ENCODE data around the gene DEFB121.

DEFB121 gene

DNA sequence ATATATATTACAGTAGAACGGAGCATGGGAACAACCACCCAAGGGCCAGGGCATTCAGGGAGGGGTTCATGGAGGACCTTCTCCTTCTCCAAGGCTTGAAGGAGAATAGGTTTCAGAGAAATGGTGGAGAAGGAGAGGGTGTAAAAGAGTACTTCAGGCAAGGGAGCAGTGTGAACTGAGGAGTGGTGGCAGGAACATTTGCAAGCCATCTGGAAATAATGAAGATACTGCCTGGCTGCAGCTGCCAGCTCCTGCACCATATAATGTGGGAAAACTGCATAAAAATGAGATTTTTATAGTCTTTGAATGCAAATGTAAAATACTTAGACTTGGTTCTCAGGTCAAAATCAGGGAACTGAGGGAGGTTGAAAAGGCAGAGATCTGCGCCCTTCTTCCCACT, 9.6 kb upstream of the DEFB121 start:
- Histone ChIP-seq H3K27me3 (replicated peaks; ENCODE audit: control insufficient read depth, insufficient read depth, low read length) (no peaks in the 10 kb centered on the region), H3K4me3 (replicated peaks; ENCODE audit: low read depth, low read length) (no peak overlapping the region), H3K36me3 (ENCODE audit: control insufficient read depth, insufficient read depth, low read length) (no peaks in the 10 kb centered on the region)
- TF ChIP-seq, protein P1, sequence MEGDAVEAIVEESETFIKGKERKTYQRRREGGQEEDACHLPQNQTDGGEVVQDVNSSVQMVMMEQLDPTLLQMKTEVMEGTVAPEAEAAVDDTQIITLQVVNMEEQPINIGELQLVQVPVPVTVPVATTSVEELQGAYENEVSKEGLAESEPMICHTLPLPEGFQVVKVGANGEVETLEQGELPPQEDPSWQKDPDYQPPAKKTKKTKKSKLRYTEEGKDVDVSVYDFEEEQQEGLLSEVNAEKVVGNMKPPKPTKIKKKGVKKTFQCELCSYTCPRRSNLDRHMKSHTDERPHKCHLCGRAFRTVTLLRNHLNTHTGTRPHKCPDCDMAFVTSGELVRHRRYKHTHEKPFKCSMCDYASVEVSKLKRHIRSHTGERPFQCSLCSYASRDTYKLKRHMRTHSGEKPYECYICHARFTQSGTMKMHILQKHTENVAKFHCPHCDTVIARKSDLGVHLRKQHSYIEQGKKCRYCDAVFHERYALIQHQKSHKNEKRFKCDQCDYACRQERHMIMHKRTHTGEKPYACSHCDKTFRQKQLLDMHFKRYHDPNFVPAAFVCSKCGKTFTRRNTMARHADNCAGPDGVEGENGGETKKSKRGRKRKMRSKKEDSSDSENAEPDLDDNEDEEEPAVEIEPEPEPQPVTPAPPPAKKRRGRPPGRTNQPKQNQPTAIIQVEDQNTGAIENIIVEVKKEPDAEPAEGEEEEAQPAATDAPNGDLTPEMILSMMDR (IDR thresholded peaks at IDR 0.05; ENCODE audit: insufficient read depth, low read length, poor library complexity, severe bottlenecking): no peak
- DNase-seq (ENCODE audit: extremely low read depth, insufficient read length): no peak

DNA sequence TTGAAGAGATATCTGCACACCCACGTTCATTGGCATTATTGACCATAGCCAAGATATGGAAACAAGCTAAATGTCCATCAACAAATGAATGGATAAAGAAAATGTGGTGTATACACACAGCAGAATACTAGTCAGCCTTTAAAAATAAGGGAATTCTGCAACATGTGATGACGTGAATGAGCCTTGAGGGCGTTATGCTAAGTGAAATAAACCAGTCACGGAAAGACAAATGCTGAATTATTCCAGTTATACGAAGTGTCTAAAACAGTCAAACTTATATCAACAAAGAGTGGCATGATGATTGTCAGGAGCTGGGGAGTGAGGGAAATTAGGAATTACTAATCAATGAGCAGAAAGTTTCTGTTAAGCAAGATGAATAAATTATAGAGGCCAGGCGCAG, 8.4 kb upstream of the DEFB121 start:
- Histone ChIP-seq H3K36me3 (ENCODE audit: control insufficient read depth, insufficient read depth, low read length) (no peaks in the 10 kb centered on the region), H3K27me3 (replicated peaks; ENCODE audit: control insufficient read depth, insufficient read depth, low read length) (no peaks in the 10 kb centered on the region), H3K4me3 (replicated peaks; ENCODE audit: low read depth, low read length) (no peak overlapping the region)
- TF ChIP-seq, protein P1 (IDR thresholded peaks at IDR 0.05; ENCODE audit: insufficient read depth, low read length, poor library complexity, severe bottlenecking): no peak
- no peak for DNase-seq (ENCODE audit: extremely low read depth, insufficient read length)

DNA sequence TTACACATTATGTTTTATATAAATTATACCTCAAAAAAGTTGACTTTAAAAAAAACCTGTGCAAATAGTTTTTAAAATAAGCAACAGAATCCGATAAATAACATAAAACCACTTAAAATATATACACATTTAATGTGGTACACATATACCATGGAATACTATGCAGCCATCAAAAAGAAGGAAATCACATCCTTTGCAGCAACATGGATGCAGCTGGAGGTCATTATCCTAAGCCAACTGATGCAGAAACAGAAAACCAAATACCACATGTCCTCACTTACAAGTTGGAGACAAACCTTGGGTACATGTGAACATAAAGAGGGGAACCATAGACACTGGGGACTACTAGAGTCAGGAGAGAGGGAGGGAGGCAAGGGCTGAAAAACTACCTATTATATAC, 4.0 kb upstream of the DEFB121 start:
- H3K4me3 ChIP-seq (replicated peaks; ENCODE audit: low read depth, low read length): no peak overlapping the region
- H3K27me3 ChIP-seq (replicated peaks; ENCODE audit: control insufficient read depth, insufficient read depth, low read length): no peaks in the 10 kb centered on the region
- H3K36me3 ChIP-seq (ENCODE audit: control insufficient read depth, insufficient read depth, low read length): no peaks in the 10 kb centered on the region
- DNase-seq (ENCODE audit: extremely low read depth, insufficient read length): no peak
- TF ChIP-seq, protein P1 (IDR thresholded peaks at IDR 0.05; ENCODE audit: insufficient read depth, low read length, poor library complexity, severe bottlenecking): no peak

DNA sequence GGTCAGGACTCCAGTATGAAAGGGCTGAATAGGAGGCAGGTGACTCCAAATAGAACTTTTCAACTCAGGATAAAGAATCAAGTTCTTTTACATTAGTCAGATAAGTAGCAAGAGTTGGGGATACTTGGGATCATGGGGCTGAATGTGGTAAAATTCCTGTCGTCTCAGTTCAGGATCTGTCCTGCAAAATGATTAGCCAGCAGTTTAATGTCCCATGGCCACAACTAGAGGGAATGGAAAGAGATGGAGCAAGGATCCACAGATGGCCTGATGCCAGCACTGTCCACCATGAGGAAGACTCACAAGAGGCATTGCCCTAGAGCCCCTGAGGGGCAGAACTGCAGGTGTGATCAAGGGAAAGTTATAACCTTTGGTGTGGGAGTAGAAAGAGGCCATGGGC, 2.1 kb downstream of the DEFB121 start:
- TF ChIP-seq, protein P1 (IDR thresholded peaks at IDR 0.05; ENCODE audit: insufficient read depth, low read length, poor library complexity, severe bottlenecking): no peak
- no peaks in the 10 kb centered on the region for H3K36me3 ChIP-seq (ENCODE audit: control insufficient read depth, insufficient read depth, low read length)
- no peaks in the 10 kb centered on the region for H3K27me3 ChIP-seq (replicated peaks; ENCODE audit: control insufficient read depth, insufficient read depth, low read length)
- DNase-seq (ENCODE audit: extremely low read depth, insufficient read length): no peak
- no peak overlapping the region for H3K4me3 ChIP-seq (replicated peaks; ENCODE audit: low read depth, low read length)

DNA sequence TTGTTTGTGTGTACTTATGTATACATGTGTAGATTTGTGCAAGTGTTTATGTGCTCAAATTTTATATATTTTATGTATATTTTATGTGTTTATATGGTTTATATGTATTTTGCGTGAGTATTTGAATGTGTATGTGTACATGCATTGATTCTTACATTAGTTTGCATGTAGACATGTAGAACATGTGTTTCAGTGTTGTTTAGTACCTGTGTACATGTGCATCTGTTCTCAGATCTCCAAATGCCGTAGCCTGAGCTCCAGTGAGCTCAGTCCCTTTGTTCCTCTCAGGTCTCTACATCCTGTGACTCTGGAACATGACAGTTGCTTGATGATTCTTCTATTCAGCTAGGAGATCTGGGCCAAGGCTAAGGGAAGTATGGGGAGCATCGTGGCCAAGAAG, 11.1 kb downstream of the DEFB121 start:
- Histone ChIP-seq H3K27me3 (replicated peaks; ENCODE audit: control insufficient read depth, insufficient read depth, low read length) (no peaks in the 10 kb centered on the region), H3K36me3 (ENCODE audit: control insufficient read depth, insufficient read depth, low read length) (no peaks in the 10 kb centered on the region), H3K4me3 (replicated peaks; ENCODE audit: low read depth, low read length) (no peak overlapping the region)
- DNase-seq (ENCODE audit: extremely low read depth, insufficient read length): no peak
- TF ChIP-seq, protein P1 (IDR thresholded peaks at IDR 0.05; ENCODE audit: insufficient read depth, low read length, poor library complexity, severe bottlenecking): no peak

DNA sequence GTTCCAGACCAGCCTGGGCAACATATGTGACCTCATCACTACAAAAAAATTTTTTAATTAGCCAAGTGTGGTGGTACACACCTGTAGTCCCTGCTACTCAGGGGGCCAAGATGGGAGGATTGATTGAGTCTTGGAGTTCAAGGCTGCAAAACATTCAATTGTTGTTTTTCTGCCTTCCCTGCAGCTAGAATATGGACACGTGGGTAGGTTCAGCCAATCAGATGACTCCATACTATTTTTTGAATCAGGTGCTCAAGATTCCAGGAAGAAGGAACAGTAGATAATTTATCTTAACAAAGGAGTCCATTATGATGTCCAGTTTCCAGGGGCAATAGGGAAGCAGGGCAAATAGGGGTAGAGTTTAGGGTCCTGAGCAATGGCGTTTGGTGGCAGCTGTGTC, 13.2 kb downstream of the DEFB121 start:
- no peak overlapping the region for H3K4me3 ChIP-seq (replicated peaks; ENCODE audit: low read depth, low read length)
- H3K36me3 ChIP-seq (ENCODE audit: control insufficient read depth, insufficient read depth, low read length): no peaks in the 10 kb centered on the region
- DNase-seq (ENCODE audit: extremely low read depth, insufficient read length): no peak
- H3K27me3 ChIP-seq (replicated peaks; ENCODE audit: control insufficient read depth, insufficient read depth, low read length): no peaks in the 10 kb centered on the region
- TF ChIP-seq, protein P1 (IDR thresholded peaks at IDR 0.05; ENCODE audit: insufficient read depth, low read length, poor library complexity, severe bottlenecking): no peak
